ENCODE measurements around the gene LIMS4. TPM values are rescaled to one million over a fixed set of nuclear protein-coding genes. Genes with fewer than 3 reads are reported as not detected.
"Not testable (repeated sequence)": the region's sequence is repeated elsewhere in the genome, so short reads cannot be mapped to it uniquely, and the experiment has no call there.

Gene LIMS4, protein sequence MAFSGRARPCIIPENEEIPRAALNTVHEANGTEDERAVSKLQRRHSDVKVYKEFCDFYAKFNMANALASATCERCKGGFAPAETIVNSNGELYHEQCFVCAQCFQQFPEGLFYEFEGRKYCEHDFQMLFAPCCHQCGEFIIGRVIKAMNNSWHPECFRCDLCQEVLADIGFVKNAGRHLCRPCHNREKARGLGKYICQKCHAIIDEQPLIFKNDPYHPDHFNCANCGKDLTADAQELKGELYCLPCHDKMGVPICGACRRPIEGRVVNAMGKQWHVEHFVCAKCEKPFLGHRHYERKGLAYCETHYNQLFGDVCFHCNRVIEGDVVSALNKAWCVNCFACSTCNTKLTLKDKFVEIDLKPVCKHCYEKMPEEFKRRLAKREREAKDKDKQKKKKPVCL
- 2.8 TPM for total RNA-seq

DNA sequence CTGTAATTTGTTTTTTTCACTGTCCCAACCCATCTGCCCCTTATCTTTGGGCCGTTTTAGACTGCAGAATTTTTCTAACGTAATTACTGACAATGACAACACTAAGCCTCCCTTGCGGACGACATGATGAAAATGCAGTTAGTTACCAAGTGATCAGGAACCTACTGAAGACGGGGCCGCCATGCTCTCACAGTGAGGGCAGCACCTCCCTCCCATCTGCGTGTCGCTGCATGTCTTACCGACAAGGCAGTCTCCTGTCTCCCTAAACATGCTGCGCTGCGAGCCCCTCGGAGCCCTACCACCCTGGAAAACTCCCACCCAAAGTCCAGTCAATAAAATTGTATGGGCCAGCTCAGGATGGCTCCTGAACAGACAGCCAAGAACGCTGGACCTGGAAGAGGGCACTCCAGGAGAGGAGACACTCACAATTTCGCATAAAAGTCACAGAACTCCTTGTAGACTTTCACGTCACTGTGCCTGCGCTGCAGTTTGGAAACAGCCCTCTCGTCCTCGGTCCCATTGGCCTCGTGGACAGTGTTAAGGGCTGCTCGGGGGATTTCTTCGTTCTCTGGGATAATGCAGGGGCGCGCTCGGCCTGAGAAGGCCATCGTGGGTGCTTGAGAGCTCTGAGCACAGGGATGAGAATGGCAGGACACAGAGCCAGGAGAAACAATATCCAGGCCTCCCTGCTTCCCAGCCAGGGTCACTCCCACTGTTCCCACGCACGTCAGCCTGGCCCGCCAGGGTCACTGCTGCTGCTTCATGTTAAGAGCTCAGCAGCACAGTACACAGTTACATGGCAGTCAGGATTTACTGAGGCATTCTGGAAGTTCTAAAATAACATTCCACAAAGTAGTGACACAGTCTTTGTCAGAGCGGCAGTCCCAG lies at the start of gene LIMS4:
Gene LIMS4, minus strand, starts transcription at position 646 of the 888 bp plus-strand sequence. Its CDS starts 38 bp downstream, at position 608.
- DNase-seq (ENCODE audit: low spot score), result not testable (repeated sequence)

DNA sequence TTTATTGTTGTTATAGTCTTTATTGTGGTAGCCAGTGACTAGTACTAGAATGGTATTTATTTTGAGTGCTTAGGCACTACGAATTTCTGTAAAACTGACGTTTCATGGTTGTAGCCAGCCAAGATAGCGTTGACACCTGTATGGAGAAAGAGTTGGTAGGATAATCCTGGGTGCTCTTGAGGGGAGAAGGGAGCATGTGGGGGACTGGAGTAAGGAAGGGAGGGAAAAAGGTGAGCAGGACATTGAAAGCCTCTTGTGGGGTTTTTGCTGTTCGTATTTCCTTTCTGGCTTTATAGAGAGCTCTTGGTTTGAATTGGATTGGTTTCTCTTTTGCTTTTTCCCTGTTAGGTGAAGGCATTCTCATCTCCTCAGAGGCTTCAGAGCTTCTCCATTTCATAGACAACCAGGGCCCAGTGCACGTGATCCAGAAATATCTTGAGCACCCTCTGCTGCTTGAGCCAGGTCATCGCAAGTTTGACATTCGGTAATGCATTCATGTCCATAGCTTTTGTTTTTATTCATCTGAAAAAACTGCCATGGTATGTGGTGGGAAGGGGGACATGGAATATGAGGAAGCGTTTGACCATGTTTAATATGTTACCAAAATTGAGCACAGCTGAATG lies 27.2 kb upstream of the LIMS4 start:
- not testable (repeated sequence) for DNase-seq (ENCODE audit: low spot score)

GRCh38 chr2:110496027-110496426 lies 23.4 kb upstream of the LIMS4 start:
- not testable (repeated sequence) for DNase-seq (ENCODE audit: low spot score)

- DNase-seq (ENCODE audit: low spot score), result not testable (repeated sequence)
Measured at GRCh38 chr2:110494488-110494887, 21.9 kb upstream of the LIMS4 start.

DNA sequence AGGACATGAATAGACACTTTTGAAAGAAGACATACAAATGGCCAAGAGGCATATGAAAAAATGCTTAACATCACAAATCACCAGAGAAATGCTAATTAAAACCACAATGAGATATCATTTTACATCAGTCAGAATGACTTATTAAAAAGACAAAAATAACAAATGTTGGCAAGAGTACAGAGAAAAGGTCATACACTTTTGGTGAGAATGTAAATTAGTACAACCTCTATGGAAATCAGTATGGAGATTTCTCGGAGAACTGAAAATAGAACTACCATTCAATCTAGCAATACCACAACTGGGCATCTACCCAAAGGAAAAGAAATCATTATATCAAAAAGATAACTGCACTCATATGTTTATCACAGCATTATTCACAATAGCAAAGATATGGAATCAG lies 16.4 kb upstream of the LIMS4 start:
- not testable (repeated sequence) for DNase-seq (ENCODE audit: low spot score)

DNA sequence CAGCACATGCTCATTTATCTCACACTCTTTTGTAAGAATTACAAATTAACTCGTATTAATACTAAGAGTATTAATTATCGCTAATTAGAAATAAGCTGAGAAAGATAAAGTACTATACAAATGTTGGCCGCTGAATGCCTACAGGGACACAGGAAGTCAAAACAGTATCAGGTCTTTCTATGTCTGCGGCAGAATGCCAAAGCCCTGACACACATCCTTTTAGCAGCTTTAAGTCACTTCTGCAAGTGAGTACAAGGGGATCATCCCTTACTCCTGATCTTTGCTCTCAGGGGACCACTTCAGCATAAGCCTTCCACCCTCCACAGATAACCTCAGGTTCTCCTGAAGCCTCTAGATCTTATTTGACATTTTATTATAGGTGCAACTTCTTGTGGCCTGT lies 10.1 kb upstream of the LIMS4 start:
- DNase-seq (ENCODE audit: low spot score), result not testable (repeated sequence)

DNA sequence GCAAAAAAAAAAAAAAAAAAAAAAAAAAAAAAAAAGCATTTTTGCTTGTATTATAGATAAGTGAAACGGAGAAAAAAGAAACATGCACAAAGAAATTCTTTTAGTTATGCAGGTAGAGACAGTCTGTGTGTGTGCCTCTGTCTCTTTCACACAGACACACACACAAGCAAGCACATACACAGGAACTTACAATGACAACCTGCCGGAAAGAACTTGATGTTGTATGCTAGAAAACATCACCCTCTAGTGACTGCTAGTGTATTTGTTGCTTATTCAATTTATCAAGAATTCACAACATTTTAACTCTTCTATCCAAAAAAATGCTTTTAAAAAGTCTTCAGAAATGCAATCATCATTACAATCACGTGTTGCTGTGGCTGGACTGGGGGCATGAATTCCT lies 8.6 kb upstream of the LIMS4 start:
- not testable (repeated sequence) for DNase-seq (ENCODE audit: low spot score)

- DNase-seq (ENCODE audit: low spot score), result not testable (repeated sequence)
Measured at GRCh38 chr2:110480084-110480483, 7.5 kb upstream of the LIMS4 start.

- not testable (repeated sequence) for DNase-seq (ENCODE audit: low spot score)
Measured at GRCh38 chr2:110477370-110477769, 4.8 kb upstream of the LIMS4 start.

GRCh38 chr2:110476952-110477351 lies 4.3 kb upstream of the LIMS4 start:
- DNase-seq (ENCODE audit: low spot score), result not testable (repeated sequence)

GRCh38 chr2:110475627-110476359 lies 3.2 kb upstream of the LIMS4 start:
- DNase-seq (ENCODE audit: low spot score), result not testable (repeated sequence)

DNA sequence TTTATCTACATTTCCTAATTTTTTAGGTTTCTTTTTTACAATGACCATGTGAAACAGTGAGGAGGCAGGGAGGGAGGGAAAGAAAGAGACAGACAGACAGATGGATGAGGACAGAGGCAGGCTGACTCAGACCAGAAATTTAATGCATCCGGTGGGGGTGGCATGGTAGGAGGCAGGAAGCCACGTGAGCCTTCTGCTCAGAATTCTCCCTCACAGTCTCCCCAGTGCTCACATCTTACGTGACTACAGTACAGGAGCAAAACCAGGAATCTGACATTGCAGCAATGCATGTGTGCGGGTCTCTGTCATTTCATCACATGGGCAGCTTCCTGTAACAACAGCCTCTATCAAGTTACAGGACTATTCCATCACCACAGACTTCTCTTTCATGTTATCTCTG lies 2.3 kb upstream of the LIMS4 start:
- DNase-seq (ENCODE audit: low spot score), result not testable (repeated sequence)

GRCh38 chr2:110473059-110473358 lies 393 bp upstream of the LIMS4 start:
- DNase-seq (ENCODE audit: low spot score), result not testable (repeated sequence)

GRCh38 chr2:110468921-110469320 lies 3.7 kb downstream of the LIMS4 start:
- DNase-seq (ENCODE audit: low spot score), result not testable (repeated sequence)

GRCh38 chr2:110465312-110465711 lies 7.3 kb downstream of the LIMS4 start:
- DNase-seq (ENCODE audit: low spot score), result not testable (repeated sequence)

DNA sequence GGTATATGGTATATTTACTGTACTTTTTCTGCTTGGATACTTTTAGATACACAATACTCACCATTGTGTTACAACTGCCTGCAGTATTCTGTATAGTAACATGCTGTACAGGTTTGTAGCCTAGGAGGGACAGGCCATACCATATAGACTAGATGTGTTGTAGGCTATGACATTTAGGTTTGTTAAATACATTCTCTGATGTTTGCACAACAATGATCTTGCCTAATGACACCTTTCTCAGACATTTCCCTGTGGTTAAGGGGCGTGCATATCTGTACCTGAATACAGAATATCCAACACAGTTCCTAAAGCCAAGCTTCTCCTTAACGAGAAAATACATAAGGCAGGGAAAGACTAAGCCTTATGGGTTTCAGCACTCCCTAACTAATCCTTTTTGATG lies 10.2 kb downstream of the LIMS4 start:
- DNase-seq (ENCODE audit: low spot score), result not testable (repeated sequence)

- not testable (repeated sequence) for DNase-seq (ENCODE audit: low spot score)
Measured at GRCh38 chr2:110460318-110460717, 12.3 kb downstream of the LIMS4 start.

GRCh38 chr2:110457214-110457590 lies 15.4 kb downstream of the LIMS4 start:
- not testable (repeated sequence) for DNase-seq (ENCODE audit: low spot score)

DNA sequence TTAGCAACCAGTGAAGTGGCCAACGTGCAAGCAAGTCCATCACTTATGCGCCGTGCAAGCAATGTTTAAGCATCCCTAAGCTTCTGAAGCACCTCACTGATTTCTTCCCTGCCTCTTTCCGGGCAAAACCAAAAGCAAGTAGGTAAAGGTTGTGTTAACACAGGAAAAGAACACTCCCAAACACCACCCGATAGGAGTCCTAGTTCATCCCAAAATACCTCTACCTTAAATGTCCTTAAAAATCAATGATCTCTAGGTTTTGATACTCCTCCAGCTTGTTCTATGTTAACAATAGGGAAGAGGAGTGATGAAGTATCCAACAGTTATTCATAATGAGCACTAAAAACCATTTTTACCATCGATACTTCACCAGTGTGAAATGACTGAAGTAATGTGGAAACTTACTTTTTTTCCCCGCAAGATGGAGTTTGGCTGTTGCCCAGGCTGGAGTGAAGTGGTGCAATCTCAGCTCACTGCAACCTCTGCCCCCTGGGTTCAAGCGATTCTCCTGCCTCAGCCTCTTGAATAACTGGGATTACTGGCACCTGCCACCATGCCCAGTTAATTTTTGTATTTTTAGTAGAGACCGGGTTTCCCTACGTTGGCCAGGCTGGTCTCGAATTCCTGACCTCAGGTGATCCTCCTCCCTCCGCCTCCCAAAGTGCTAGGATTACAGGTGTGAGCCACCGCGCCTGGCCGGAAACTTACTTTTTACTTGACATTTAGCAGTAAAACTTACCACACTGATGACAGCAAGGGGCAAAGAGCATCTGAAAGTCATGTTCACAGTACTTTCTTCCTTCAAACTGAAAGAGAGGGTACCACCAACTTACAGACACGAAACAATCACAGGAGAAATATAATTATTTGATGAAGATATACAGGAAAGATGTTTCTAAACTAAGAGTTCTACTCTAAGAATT lies 16.1 kb downstream of the LIMS4 start:
- DNase-seq (ENCODE audit: low spot score), result not testable (repeated sequence)

DNA sequence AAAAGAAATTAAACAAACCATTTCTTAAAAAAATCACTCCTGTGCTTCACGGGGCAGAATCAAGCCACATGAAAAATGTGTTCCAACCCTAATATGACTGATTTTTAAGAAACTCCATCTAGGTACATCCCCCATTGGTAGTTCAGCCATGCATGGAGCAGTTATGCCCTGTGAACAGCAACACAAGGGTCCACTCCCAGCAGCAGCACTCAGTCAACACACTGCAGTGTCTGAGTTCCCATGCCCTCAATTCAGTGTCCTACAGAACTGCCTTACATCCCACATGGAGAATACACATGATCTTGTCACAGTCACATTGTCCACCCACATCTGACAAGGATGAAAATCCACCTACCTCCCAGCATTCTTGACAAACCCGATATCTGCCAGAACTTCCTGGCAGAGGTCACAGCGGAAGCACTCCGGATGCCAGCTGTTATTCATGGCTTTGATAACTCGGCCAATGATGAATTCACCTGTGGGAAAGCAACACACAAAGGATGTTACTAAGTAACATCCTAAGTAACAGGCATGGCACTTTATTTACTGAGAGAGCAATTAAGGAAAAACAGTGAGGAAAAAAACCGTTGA lies 17.4 kb downstream of the LIMS4 start:
- DNase-seq (ENCODE audit: low spot score), result not testable (repeated sequence)
